Testis (tissue), 3 donors: ENCODE measurements around the gene EPHB1. TPM values are rescaled to one million over a fixed set of nuclear protein-coding genes. Genes with fewer than 3 reads are reported as not detected.

Experiments used
- DNase-seq: peaks from one replicate; pipeline ENCODE4 v3.0.0-alpha.2; 2019
- H3K27ac ChIP-seq, 2 donors: fragments of 200-600 bp; sonication (generic); one replicate each; pipeline ENCODE4 v1.5.1; 2019
- H3K27me3 ChIP-seq: fragments of 200-600 bp; sonication (generic); one replicate; pipeline ENCODE4 v1.5.1; 2019
- H3K36me3 ChIP-seq: fragments of 200-600 bp; sonication (generic); one replicate; pipeline ENCODE4 v1.5.1; 2017; ENCODE audit warnings: low read depth; ENCODE audit errors: missing control alignments
- H3K4me1 ChIP-seq: fragments of 200-600 bp; sonication (generic); one replicate; pipeline ENCODE4 v1.5.1; 2019
- H3K4me3 ChIP-seq, 2 donors: fragments of 200-600 bp; sonication (generic); one replicate each; pipeline ENCODE4 v1.5.1; 2017 to 2019
- H3K9me3 ChIP-seq: fragments of 200-600 bp; sonication (generic); one replicate; pipeline ENCODE4 v1.5.1; 2017
- CTCF ChIP-seq, 3 experiments: fragments of 450-650 bp in 2 of 3; fragments of 200-600 bp in 1 of 3; sonication (generic) in 1 of 3; IDR thresholded peaks; one replicate each; pipeline ENCODE4 v1.5.1; 2016 to 2019; ENCODE audit warnings: antibody characterized with exemption in 3 of 3, mild to moderate bottlenecking in 2 of 3, moderate library complexity in 1 of 3
- POLR2A ChIP-seq: fragments of 450-650 bp; IDR thresholded peaks from one replicate; pipeline ENCODE4 v1.6.1; 2017; ENCODE audit warnings: antibody characterized with exemption, mild to moderate bottlenecking, moderate library complexity
- WGBS, 2 donors: methylation state at CpG; one replicate each; pipeline ENCODE4 v1.1.5; 2018; 5-methylcytosine and 5-hydroxymethylcytosine counted together
- intact Hi-C: fragments of 100-400 bp; cut with DNase I; formaldehyde crosslinking; loops from one replicate; pipeline ENCODE4 v1.15.1; 2023; ENCODE audit warnings: low total_unique reads
- polyA plus RNA-seq: library from polyadenylated mRNA; stranded (reverse); fragments of 350-450 nt; fragmentation: Illumina TruSeq; extraction: RNeasy Lipid Tissue Mini Kit (QIAGEN cat#74804); gene quantifications from one replicate; pipeline ENCODE4 v1.2.3, GENCODE V29; 2014; ENCODE audit warnings: low read depth, low replicate concordance; ENCODE audit not compliant: insufficient read depth
- total RNA-seq, 2 donors: library from RNA; depleted of rRNA; stranded (reverse); fragments of >200 nt; gene quantifications; one replicate each; pipeline ENCODE4 v1.2.3, GENCODE V29; 2016

The EPHB1 gene
- total and polyA plus RNA-seq, 3 donors from 2014 or later, result 20.8 to 37.1 (median 31.3) TPM

GRCh38 chr3:135181408-135181807 is 386.3 kb downstream of the EPHB1 start:
- TF ChIP-seq POLR2A (no peak), CTCF (IDR thresholded peaks at IDR 0.05) (no peak)
- H3K27ac ChIP-seq, result no peak overlapping the region
- no peaks in the 10 kb centered on the region for H3K36me3 ChIP-seq
- no peak for DNase-seq
- no peaks in the 10 kb centered on the region for H3K27me3 ChIP-seq
- intact Hi-C loops, result no loop called here
- WGBS, 2 donors, result 61 to 72% methylated on average over 3 of the region's 3 CpGs
- H3K4me1 ChIP-seq, result peaks cover 6% of the 10 kb centered on the region
- no peaks in the 10 kb centered on the region for H3K9me3 ChIP-seq
- no peak overlapping the region for H3K4me3 ChIP-seq

- Histone ChIP-seq H3K27ac (no peak overlapping the region), H3K27me3 (no peaks in the 10 kb centered on the region), H3K9me3 (no peaks in the 10 kb centered on the region), H3K4me3 (no peak overlapping the region), H3K4me1 (peaks cover 6% of the 10 kb centered on the region), H3K36me3 (no peaks in the 10 kb centered on the region)
- no peak for DNase-seq
- 56 to 62% methylated on average over 3 of the region's 3 CpGs for WGBS, 2 donors
- intact Hi-C loops, result no loop called here
- TF ChIP-seq CTCF (IDR thresholded peaks at IDR 0.05), result no peak
- TF ChIP-seq POLR2A, result no peak
Measured at GRCh38 chr3:135182364-135182998, 387.4 kb downstream of the EPHB1 start.

GRCh38 chr3:135190658-135191057 is 395.6 kb downstream of the EPHB1 start:
- H3K27ac ChIP-seq, result no peak overlapping the region
- intact Hi-C loops, result no loop called here
- no peak for DNase-seq
- no peak overlapping the region for H3K4me3 ChIP-seq
- no peaks in the 10 kb centered on the region for H3K4me1 ChIP-seq
- H3K36me3 ChIP-seq, result no peaks in the 10 kb centered on the region
- WGBS, 2 donors, result 61 to 90% methylated on average over 2 of the region's 2 CpGs
- no peaks in the 10 kb centered on the region for H3K9me3 ChIP-seq
- TF ChIP-seq CTCF (IDR thresholded peaks at IDR 0.05) (no peak), POLR2A (no peak)
- no peaks in the 10 kb centered on the region for H3K27me3 ChIP-seq

GRCh38 chr3:135191708-135192107 is 396.6 kb downstream of the EPHB1 start:
- 71 to 77% methylated on average over 3 to 4 of the region's 4 CpGs for WGBS, 2 donors
- H3K9me3 ChIP-seq, result no peaks in the 10 kb centered on the region
- no peaks in the 10 kb centered on the region for H3K27me3 ChIP-seq
- intact Hi-C loops, result no loop called here
- H3K36me3 ChIP-seq, result no peaks in the 10 kb centered on the region
- no peak for DNase-seq
- no peaks in the 10 kb centered on the region for H3K4me1 ChIP-seq
- TF ChIP-seq POLR2A (no peak), CTCF (IDR thresholded peaks at IDR 0.05) (no peak)
- no peak overlapping the region for H3K4me3 ChIP-seq
- no peak overlapping the region for H3K27ac ChIP-seq

- no peaks in the 10 kb centered on the region for H3K27me3 ChIP-seq
- no peaks in the 10 kb centered on the region for H3K4me1 ChIP-seq
- no peak for DNase-seq
- H3K9me3 ChIP-seq, result no peaks in the 10 kb centered on the region
- TF ChIP-seq CTCF (IDR thresholded peaks at IDR 0.05) (no peak), POLR2A (no peak)
- H3K36me3 ChIP-seq, result no peaks in the 10 kb centered on the region
- intact Hi-C loops, result no loop called here
- WGBS, 2 donors, result 78 to 90% methylated on average over 3 of the region's 3 CpGs
- no peak overlapping the region for H3K4me3 ChIP-seq
- H3K27ac ChIP-seq, result no peak overlapping the region
Measured at GRCh38 chr3:135192929-135193328, 397.9 kb downstream of the EPHB1 start.
